NCI-H1105 (cell line): ENCODE results near the gene PDZD7.
A peak's percentile ranks its signal among the peaks of the same experiment; 100 is the strongest.
"Not testable (repeated sequence)": the region's sequence is repeated elsewhere in the genome, so short reads cannot be mapped to it uniquely, and the experiment has no call there.

ENCODE experiments used
- DNase-seq: peaks from one replicate; lab custom pipeline; 2025; lab: John Stamatoyannopoulos, UW

Gene PDZD7

DNA sequence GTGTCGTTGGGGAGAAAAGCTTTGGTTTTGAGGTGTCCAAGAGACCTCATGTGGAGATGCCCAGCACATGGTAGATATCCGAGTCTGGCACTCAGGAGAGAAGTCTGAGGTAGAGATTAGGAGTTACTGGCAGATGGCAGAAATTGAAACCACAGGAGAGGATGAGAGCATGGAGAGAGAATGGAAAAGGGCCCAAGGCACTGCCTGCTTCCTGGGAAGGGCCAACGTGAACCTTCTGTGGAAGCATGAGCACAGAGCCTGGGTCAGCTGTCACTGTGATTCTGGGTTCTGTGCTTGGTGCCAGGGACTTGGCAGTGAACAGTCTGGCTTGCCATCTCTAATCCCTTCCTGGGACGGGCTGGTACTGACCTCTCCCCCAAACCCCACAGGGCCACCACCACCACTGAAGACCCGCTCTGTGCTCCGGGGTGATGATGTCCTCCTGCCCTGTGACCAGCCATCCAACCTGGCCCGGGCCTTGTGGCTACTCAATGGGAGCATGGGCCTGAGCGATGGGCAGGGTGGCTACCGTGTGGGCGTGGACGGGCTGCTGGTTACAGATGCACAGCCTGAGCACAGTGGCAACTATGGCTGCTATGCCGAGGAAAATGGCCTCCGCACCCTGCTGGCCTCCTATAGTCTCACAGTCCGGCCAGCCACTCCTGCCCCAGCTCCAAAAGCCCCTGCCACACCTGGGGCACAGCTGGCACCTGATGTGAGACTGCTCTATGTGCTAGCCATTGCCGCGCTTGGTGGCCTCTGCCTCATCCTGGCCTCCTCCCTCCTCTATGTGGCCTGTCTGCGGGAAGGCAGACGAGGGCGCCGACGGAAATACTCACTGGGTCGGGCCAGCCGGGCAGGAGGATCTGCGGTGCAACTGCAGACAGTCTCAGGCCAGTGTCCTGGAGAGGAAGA lies 47.8 kb downstream of the PDZD7 start:
- DNase-seq: no peak

DNA sequence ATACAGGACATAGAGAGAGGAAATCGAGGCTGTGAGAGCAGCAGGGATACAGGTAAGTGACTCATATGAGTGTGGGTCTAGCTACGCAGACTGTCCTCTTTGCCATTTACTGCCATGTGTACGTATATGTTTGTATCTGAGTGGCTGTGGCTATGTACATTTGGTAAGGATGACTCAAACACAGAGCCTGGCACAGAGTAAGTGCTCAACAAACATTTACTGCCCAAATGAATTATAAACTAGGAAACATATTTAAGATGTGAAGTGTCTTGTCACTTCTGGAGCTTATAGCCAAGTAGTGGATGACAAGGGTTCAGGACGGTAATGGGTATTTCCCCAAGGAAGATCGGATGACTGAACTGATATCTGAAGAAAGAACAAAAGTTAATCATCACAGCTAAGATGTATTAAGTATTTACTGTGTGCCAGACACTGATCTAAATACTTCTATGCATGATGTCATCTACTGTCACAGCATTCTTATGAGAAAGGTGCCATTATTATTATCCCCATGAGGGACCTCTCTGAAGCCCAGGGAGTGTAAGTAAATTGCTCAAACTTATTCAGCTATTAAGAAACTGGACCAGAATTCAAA lies 49.7 kb downstream of the PDZD7 start:
- DNase-seq: no peak

DNA sequence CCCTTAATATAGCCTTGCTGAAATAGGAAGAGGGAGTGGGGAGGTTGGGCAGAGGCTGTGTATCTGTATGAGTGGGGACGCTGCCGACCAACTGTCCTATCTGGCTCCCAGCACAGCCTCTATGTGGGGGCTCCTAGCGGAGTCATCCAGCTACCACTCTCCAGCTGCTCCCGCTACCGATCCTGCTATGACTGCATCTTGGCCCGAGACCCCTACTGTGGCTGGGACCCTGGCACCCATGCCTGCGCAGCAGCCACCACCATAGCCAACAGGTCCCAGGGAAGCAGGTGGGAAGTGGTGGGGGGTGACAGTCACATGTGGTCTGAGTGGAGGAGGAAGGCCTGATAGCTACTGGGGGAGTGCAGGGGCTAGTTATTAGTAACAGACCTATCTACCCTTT lies 50.2 kb downstream of the PDZD7 start:
- no peak for DNase-seq

DNA sequence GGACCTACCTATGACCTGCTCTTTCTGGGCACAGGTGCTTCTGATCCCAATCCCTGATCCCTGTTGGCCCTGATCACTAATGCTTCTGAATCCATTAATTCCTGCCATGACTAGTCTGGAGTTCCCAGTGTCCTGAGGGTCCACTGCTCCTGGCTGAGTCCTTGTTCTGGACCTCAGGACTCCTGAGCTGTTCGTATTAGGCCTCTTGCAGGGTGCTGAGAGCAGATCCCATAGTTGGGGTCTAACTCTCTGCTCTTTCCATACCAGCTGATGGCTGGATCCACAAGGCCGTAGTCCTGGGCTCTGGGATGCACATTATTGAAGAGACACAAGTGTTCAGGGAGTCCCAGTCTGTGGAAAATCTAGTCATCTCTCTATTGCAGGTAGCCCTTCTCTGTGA lies 50.6 kb downstream of the PDZD7 start:
- DNase-seq: no peak

DNA sequence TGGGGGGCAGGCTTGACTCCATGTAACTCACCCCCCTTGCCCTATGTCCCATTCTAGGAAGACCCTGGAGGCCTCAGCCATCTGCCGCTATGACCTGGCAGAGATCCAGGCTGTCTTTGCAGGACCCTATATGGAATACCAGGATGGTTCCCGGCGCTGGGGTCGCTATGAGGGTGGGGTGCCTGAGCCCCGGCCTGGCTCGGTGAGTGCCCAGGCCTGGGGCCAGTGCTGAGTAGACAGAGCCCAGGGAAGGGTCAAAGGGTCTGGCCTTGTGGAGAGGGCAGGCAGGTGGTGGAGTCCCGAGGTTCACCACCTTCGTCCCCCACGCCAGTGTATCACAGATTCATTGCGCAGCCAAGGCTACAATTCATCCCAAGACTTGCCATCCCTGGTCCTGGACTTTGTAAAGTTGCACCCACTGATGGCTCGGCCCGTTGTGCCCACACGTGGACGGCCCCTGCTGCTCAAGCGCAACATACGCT lies 51.1 kb downstream of the PDZD7 start:
- DNase-seq: no peak

DNA sequence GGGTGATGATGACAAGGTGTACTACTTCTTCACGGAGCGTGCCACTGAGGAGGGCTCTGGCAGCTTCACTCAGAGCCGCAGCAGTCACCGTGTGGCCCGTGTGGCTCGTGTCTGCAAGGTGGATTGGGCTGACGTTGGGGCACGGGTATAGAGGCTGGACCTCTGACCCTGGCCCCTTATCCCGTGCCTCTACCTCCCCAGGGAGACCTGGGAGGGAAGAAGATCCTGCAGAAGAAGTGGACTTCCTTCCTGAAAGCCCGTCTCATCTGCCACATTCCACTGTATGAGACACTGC lies 52.1 kb downstream of the PDZD7 start:
- no peak for DNase-seq

DNA sequence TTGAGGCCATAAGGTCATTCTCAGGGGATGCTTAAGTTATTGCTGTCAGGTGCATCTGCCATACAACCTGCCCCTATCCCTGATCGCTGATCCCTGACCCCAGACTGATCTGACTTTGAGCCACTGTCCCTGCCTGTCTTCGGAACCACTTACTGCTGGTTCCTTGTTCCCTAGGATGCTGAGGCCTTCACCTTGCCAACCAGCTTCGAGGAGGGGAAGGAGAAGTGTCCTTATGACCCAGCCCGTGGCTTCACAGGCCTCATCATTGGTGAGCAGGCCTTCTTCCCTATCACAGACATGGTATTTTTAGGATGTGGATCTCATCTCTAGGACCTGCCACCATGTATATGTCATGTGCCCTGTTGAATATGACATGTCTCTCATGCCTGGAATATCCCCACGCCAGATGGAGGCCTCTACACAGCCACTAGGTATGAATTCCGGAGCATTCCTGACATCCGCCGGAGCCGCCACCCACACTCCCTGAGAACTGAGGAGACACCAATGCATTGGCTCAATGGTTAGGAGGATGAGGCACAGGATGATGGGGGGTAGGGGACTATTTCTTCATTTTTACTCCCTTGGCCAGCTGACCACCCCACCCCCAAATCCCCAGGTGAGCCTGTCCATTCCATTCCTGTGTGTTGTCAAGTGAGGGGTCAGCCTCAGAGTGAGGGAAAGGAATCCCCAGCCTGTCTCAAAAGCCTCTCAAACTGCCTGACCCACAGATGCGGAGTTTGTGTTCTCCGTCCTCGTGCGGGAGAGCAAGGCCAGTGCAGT lies 52.6 kb downstream of the PDZD7 start:
- DNase-seq: no peak

DNA sequence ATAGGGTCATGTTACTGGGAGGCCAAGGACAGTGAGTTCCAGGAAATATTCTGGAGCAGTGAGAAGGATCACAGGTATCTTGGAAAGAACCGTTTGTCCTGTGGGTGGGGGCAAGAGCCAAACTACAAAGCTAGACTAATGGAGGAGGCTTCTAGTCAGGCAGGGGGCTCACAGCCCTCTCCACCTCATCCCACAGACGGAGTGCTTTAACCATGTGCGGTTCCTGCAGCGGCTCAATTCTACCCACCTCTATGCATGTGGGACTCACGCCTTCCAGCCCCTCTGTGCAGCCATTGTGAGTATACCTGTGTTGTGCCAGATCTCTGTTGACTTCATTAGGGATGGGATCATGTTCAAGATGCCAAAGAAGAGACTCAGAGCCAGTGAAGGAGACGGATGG lies 53.5 kb downstream of the PDZD7 start:
- no peak for DNase-seq

DNA sequence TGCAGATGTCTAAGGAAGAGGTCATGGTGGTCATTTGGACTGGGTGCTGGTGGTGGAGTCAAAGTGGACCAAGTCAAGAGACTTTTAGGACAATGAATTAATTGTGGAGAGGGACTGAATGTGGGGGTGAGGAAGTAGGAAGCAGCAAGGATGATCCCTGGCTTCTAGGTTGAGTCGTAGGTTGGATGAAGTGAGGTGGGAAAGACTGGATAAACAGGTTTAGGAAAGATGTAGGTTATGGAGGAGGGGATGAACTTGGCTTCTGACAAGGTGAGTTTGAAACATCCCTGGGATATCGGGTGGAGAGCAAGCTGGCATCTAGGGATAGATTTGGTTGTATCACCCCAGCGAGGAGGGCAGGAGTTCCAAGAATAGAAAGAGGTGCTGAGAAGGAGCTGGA lies 54.0 kb downstream of the PDZD7 start:
- DNase-seq: no peak

DNA sequence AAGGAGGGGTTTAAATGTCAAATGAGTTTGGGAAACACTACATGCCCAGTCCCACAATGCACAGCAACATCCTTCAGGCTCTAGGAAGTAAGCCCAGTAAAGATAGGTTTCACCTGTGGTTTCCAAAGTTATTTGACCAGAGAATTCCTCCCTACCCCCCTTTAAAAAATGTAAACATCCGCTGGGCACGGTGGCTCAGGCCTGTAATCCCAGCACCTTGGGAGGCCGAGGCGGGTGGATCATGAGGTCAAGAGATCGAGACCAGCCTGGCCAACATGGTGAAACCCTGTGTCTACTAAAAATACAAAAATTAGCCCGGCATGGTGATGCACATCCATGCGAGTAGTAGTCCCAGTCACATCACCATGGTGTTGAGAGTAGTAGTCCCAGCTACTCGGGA lies 55.5 kb downstream of the PDZD7 start:
- DNase-seq: not testable (repeated sequence)

DNA sequence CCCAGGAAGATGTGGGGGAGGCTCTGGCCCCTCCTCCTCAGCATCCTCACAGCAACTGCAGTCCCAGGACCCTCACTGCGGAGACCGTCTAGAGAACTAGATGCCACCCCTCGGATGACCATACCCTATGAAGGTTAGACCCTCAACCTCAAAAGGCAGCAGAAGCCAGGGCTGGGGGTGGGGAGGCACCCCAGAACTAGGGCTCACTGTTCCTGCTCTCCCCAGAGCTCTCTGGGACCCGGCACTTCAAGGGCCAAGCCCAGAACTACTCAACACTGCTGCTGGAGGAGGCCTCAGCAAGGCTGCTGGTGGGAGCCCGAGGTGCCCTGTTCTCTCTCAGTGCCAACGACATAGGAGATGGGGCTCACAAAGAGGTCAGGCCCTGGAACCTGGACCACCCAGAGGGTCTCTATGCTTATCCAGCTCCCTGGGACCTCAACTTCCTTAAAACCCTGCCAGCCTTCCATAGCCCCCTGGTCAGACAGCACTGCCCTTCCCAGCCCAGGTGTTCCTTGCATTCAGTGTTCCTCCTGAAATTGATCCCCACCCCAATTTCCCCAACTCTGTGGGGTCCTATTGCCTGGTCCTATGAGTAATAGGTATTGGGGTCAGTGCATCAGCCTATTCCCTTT lies 57.9 kb downstream of the PDZD7 start:
- DNase-seq: no peak

DNA sequence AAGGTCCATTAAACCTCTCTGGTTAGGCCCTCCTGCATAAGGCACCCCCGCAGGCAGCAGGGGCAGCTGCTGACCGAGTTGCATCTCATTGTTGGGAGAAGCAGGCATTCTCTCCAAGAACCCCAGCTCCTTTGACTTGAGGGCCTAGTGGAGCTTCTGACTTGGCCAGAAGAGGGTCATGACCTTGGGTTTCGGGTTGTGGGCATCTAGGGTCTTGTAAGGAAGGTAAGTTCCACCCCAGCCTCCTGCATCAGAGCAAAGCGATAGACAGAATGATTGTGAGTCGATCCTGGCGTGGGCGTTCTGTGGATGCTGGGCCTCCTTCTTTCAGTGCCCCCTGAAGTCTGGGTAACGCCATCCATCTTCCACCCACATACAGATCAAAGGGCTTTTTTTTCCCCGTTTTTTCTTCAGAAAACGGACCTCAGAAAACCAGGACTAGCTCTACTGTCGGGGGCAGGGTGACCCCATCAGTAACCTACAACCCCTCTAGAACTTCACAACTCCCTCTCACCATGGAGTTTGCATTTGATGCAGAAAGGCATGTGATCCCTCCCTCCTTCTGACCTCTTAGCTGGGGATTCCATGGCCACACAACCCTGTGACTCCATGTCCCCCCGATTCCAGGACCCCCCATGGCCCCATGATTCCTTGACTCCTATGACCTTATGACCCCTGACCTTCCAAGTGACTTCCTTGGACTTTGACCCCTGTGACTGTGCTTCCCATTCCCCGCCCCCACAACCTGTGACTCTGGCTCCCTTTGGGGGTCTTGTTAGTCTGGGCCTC lies 58.6 kb downstream of the PDZD7 start:
- DNase-seq: no peak

DNA sequence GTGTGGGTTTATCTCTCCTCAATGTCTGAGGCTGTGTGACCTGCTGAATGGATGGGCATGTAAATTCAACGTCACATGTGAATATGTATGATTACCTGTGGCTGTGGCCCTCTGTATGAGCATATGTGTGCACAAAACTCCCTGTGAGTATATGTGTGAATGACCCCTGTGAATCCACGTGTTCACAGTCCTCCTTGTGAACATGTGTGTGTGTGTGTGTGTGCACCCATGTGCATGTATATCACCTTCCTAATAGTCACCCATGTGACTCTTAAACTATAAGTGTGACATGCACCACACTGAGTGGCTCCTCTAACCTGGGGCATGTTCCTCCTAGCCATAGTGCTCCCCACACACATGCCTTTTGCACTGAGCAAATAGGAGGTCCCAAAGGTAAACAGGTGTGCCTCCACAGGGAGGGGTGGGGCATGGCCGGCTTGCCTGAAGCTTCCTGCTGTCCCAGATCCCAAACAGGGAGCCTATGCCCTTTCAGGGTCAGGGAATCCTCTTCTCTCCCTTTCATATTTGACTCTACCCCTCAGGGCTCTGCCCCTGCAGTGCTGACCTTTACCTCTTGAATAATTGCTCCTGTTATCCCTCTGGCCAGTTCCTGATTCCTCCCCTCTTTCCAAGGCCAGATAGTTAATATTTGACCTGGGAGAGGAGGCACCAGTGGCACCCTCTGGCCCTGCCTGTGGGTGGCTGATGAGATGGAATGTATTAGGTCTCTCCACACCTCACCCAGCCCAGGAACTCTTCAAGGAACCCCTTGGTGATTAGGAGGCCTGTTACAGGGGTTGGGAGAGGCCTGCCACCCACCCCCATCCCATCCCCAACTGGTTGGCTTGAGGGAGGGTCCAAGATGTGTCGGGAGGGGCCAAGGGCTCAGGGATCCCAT lies 59.8 kb downstream of the PDZD7 start:
- no peak for DNase-seq

DNA sequence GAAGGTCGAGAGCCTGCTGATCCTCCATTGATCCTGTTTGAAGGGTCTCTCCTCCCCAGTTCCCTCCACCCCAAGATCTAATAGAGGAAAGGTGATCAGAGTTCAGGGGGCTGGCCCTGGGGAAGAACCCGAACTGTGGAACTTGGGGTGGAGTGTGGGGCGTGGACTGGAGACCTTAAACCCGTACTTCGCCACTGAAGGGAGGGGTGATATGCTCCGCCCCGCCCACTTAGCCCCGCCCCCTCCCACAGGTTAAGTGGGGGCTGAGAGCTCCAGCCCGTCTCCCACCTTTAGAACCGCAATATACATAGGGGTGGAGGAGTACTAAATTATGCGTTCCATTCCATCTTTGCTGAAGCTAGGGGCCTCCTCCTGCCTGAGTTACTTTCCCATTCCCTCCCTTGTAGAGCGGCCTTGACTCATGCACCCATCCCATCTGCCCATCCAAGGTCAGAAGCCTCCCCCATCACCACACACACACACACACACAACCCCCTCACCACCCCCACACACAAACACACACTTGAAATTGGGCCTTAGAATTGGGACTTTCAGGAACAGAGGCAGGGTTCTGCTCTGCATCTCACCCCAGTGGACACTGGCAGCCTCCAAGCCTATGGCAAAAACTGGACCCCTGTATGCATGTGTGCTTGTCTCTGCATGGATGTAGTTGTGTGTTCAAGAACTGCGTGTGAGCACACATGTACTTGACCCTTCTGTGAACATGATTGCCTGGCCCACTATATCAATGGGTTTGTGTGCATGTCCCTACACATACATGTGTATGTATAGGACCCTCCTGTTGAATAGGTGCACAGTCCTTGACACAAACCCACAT lies 60.6 kb downstream of the PDZD7 start:
- peak; percentile 5 for DNase-seq

DNA sequence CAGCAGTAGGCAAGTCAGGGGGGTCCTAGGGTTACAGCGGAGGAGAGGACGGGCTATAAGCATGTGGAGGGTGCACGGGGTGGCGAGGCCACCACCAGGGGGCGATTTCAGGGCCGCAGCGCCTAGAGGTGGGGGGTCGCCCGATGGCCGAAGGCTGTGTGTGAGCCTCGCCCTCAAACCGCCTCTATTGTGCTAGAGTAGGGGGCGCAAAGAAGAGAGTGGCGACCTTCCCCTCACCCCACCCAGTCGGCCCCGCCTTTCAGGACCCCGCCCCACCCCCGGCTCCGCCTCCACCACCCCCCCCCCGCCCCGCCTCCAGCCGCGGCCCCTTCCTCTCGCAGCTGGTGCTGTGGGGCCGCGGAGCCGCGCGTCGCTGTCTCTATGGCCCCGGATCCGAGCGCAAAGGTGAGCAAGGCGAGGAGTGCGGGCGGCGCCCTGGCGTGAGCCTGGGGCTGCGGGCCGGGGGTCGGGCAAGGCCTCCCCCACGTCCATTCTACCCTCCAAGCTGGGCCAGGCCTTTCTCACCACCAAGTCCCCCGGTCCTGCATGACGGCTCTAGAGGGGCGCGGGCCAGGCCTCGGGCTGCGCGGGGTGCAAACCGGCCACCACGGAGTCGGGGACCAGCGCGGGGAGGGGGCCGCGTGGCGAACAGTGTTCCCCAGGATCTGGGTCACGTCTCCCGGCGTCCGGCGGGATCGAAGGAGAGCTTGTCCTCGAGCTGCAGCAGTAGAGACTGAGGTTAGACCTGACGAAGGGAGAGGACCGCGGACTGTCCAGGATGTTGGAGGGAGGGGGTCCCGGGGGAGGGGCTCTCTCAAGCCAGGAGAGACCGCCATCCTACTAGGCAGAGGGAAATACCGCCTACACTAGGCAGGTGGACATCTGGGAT lies 61.5 kb downstream of the PDZD7 start, which contains the start of gene SEMA4G:
TSS of gene SEMA4G (plus strand) at position 318 of the 889 bp plus-strand sequence. CDS start 3,409 bp downstream, outside the sequence.
- DNase-seq: peak; percentile 50

DNA sequence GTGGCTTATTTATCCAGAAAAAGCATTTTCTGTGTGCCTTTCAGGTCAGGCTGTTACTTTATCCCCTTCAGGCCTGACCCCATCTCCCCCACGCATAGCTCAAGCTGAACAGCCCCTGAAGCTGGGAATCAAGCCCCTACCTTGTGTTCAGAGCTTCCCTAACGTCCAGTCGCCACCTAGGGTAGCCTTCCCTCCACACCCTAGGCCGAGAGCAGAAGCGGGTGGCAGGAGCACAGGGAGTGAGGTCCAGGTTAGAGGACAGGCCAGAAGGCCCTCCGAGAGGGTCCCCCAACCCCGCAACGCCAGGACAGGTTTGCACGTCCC lies 62.1 kb downstream of the PDZD7 start:
- DNase-seq: no peak

DNA sequence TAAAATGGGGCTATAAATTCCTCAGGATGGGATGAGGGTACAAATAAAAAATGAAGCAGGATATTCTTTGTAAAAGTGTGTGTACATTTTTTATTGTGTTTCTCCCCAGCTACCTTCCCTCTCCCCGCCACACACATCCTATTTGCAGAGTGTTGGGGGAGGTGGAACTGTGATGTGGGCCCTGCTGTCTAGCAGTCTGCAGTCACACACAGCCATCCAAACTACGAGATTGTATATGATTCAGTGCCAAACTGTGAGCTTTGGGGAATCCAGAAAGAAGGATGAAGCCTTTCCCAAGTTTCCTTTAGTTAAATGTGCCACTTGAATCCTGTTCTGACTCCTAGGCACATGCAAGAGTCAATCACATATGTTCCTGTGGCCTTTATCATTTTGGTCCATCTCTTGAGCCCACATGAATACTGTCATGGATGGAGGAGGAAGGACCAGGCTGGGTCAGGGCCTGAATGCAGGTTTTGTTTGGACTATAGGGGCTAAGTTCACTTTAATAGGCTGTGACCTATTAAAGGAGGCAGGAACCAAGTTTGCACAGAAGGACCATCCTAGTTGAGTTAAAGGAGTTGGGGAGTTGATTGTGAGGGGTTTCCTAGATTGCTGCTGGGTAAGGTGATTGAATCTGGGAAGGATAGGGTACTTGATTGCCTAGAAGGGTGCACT lies 62.7 kb downstream of the PDZD7 start:
- no peak for DNase-seq

DNA sequence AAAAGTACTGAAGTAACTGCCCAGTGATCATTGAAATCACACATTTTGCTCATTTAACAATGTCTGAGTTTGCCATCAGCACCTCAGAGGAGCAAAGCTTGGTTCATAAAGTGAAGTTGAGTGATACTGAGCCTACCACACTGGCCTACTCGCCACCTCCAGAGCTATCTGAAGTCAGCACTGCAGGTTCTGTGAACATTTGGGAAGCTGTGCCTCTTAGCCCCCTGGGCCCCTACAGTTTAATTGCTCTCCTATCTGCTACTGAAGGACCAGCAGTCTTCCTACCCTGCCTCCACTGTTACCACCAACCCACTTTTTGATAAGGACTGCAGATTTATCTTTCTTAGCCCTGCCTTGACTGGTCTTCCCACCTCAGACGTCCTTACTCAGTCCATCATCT lies 63.6 kb downstream of the PDZD7 start:
- no peak for DNase-seq
